Stimulated activated naive B cell treated with anti-CD40 and anti-IgM and Interleukin-4, amounts not matched to agents 10 μg/mL and 1 μg/mL and 100 μg/mL, for 72 hours (primary cell): Measurements from ENCODE around the gene S100A12.

Experiments
- ATAC-seq, 2 donors: fragments of 150-1000 bp; cut with Tn5 transposase; replicated peaks; 2 replicates each; pipeline ENCODE4 v1.10.0; 2021; ENCODE audit warnings: moderate library complexity in 1 of 2
- DNase-seq: peaks from one replicate; pipeline ENCODE4 v3.0.0; 2021
- H3K27ac Mint-ChIP-seq: one replicate; pipeline ENCODE4 v1.8.0; 2022; ENCODE audit warnings: mild to moderate bottlenecking, mixed read lengths
- H3K27me3 Mint-ChIP-seq, 2 donors: one replicate each; pipeline ENCODE4 v1.8.0; 2022; ENCODE audit warnings: mixed read lengths in 2 of 2
- H3K36me3 Mint-ChIP-seq, 2 donors: one replicate each; pipeline ENCODE4 v1.8.0; 2022; ENCODE audit warnings: mixed read lengths in 2 of 2, mild to moderate bottlenecking in 1 of 2
- H3K4me1 Mint-ChIP-seq, 2 donors: one replicate each; pipeline ENCODE4 v1.8.0; 2022; ENCODE audit warnings: mixed read lengths in 2 of 2, mild to moderate bottlenecking in 1 of 2
- H3K4me3 Mint-ChIP-seq, 2 donors: one replicate each; pipeline ENCODE4 v1.8.0; 2022; ENCODE audit warnings: mild to moderate bottlenecking in 2 of 2, mixed read lengths in 2 of 2, moderate library complexity in 1 of 2
- H3K9me3 Mint-ChIP-seq, 2 donors: one replicate each; pipeline ENCODE4 v1.8.0; 2022; ENCODE audit warnings: mixed read lengths in 2 of 2, mild to moderate bottlenecking in 1 of 2

Gene S100A12

DNA sequence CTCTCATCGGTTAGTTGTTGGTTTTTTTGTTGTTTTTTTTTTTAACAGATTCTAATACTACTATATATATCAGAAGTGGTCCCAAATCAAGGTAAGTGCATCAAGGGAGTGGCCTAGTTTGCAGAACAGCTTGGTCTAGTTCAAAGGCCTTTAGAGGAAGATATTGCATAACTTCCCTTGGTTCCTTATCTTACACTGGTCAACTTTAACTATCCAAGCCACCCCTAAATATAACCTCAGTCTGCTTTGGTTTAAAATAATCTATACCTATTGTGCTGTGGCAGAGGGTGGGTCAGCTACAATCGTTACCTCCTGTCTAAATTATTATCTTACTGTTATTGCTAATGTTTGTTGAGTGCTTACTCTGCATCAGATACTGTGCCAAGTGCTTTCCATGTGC lies 6.9 kb downstream of the S100A12 start:
- no peak for DNase-seq
- no peak overlapping the region for H3K27ac Mint-ChIP-seq
- H3K36me3 Mint-ChIP-seq = no peaks in the 10 kb centered on the region
- no peak overlapping the region for H3K4me3 Mint-ChIP-seq
- ATAC-seq = no peak
- H3K4me1 Mint-ChIP-seq = no peaks in the 10 kb centered on the region
- H3K9me3 Mint-ChIP-seq = no peaks in the 10 kb centered on the region
- peaks cover 36 to 40% of the 10 kb centered on the region in 2 donors for H3K27me3 Mint-ChIP-seq

GRCh38 chr1:153367090-153367489 lies 8.3 kb downstream of the S100A12 start:
- no peaks in the 10 kb centered on the region for H3K9me3 Mint-ChIP-seq
- H3K4me1 Mint-ChIP-seq = no peaks in the 10 kb centered on the region
- H3K27me3 Mint-ChIP-seq = peaks cover 36 to 49% of the 10 kb centered on the region in 2 donors
- H3K36me3 Mint-ChIP-seq = no peaks in the 10 kb centered on the region
- DNase-seq (no peak), ATAC-seq (no peak)
- H3K27ac Mint-ChIP-seq = no peak overlapping the region
- no peak overlapping the region for H3K4me3 Mint-ChIP-seq

GRCh38 chr1:153366261-153366660 lies 9.2 kb downstream of the S100A12 start:
- Mint-ChIP-seq H3K27me3 (peaks cover 37 to 42% of the 10 kb centered on the region in 2 donors), H3K9me3 (no peaks in the 10 kb centered on the region), H3K36me3 (no peaks in the 10 kb centered on the region), H3K4me1 (no peaks in the 10 kb centered on the region), H3K4me3 (no peak overlapping the region), H3K27ac (no peak overlapping the region)
- no peak for DNase-seq
- no peak for ATAC-seq

DNA sequence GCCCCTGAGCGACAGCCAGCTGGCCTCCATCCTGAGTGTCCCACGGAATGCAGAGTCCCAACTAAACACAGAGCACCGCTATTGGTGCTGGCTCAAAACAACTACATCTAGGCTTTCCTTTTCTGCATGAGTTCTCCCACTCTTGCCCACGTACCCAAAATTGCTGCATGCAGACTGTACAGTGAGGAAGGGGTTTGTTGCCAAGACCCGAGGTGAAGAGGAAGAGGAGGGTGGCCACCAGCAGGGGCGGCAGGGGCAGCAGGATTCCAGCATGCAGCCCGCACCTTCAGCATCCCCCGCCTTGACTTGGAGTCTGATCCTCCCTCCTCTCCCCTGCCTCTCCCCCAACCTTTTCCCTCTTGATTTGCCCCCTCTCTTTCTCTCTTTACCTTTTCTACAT lies 9.7 kb downstream of the S100A12 start:
- ATAC-seq = no peak
- Mint-ChIP-seq H3K4me3 (no peak overlapping the region), H3K36me3 (no peaks in the 10 kb centered on the region), H3K4me1 (no peaks in the 10 kb centered on the region), H3K9me3 (no peaks in the 10 kb centered on the region), H3K27me3 (peaks cover 42 to 45% of the 10 kb centered on the region in 2 donors), H3K27ac (no peak overlapping the region)
- DNase-seq = no peak

DNA sequence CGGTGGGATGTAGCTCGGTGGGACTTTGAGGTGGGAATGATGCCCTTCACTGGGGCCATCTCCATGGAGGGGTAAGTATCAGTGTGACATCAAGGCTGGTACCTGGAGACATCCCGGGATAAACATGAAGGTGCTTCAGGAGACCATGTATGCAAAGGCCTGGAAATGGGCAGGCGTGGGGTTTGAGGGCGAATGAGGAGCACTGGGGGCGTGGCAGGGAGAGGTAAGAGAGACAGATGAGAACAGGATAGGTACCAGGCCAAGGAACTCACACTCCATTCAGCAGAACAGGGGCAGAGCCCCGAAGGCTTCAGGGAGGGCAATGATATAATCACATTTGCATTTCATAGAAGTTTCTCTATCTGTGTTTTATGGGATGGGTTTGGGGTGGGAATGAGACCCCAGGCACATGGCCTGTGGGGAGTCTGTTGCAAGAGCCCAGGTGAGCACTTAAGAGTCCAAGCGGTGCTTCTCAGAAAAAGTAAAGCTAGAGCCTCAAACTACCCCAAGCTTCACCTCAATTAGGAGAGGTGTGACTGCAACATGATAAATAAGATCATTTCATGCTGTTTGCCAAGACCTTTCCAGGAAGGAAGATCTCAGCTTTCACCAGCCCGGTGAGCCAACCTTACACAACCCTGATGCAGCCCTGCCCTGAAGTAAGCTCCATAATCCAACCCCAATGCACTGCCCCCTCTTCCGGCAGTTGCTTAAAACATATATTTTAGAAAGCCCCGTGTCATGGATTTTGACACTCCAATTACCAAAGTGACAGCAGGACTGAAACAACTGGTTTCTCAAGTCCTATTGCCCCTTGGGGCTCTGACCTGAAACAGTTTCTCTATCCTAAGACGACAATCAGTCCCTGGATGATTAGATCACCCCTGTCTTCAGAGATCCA lies 10.4 kb downstream of the S100A12 start:
- peaks cover 38 to 41% of the 10 kb centered on the region in 2 donors for H3K27me3 Mint-ChIP-seq

DNA sequence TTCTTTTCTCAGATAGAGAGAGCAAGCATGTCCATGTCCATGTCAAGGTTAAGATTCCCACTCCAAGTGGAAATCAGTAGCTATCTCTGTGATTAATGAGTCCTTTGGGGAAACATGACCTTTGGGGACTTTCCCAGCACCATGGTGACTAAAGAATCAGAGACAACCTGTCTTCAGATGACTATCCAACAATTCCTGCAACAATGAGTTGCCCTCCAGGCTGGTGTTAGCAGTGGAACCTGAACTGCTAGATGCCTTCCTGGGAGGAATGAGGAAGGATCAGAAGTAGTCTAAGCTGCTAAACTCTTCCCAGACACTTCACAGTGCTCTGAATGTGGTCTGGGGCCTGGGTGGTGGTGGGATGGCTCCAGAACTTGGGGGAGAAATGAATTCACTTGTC lies 11.3 kb downstream of the S100A12 start:
- Mint-ChIP-seq H3K9me3 (no peaks in the 10 kb centered on the region), H3K27me3 (peaks cover 33 to 35% of the 10 kb centered on the region in 2 donors), H3K4me3 (no peak overlapping the region), H3K36me3 (no peaks in the 10 kb centered on the region), H3K27ac (no peak overlapping the region), H3K4me1 (no peaks in the 10 kb centered on the region)
- ATAC-seq (peak in 1 of 2 donors; percentile 41), DNase-seq (no peak)

More for the DNA sequence above, 10.4 kb downstream of the S100A12 start:
- no peaks in the 10 kb centered on the region for H3K4me1 Mint-ChIP-seq
- no peak for ATAC-seq
- H3K36me3 Mint-ChIP-seq = no peaks in the 10 kb centered on the region
- H3K4me3 Mint-ChIP-seq = no peak overlapping the region
- no peaks in the 10 kb centered on the region for H3K9me3 Mint-ChIP-seq
- no peak for DNase-seq
- H3K27ac Mint-ChIP-seq = no peak overlapping the region

DNA sequence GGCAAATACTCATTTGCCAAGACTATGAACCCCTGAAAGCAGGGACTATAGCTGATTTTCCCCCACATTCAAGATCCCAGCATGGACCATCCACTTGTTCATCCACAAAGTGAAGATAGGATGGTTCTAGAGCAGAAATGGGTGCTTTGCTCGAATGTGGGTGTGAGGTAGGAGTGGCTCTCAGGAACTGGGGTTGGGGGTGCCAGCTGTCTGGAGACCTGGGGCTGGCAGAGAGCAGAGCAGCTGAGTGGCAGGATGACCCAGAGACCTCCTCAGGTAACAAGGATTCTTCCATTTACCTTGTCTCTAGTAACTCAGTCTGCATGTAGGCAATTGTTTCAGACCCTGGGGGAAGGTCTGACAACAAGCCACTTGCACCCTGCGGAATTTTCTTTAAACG lies 11.8 kb downstream of the S100A12 start:
- ATAC-seq = no peak
- no peak overlapping the region for H3K4me3 Mint-ChIP-seq
- H3K4me1 Mint-ChIP-seq = no peaks in the 10 kb centered on the region
- peaks cover 33 to 36% of the 10 kb centered on the region in 2 donors for H3K27me3 Mint-ChIP-seq
- H3K27ac Mint-ChIP-seq = no peak overlapping the region
- no peaks in the 10 kb centered on the region for H3K9me3 Mint-ChIP-seq
- H3K36me3 Mint-ChIP-seq = no peaks in the 10 kb centered on the region
- DNase-seq = no peak

DNA sequence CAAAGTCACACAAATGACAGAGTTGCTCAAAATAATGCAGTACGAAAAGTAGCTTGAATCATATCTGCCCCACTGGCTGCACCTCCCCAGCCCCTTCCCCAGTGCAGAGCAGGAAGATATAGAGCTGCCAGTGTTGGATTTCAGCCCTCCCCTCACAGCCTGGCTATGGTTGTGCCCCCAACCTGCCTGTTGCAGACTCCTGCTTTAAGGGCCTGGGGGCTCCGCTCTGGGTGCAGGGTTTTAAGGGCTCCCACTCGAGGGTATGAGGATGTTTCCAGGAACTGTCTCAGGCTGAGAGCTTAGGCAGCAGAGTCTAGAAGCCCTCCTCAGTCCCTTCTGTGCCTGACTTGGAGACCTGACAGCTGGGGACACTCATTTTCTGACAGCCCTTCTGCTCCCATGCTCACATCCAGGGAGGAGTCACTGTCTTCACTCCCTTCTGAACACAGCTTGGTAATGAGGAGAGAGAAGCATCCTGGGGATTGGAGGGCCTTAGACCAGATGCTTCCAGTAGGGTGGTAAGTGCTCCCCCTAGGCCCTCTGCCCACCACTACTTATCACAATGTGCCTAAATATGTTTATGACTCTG lies 13.1 kb downstream of the S100A12 start:
- DNase-seq (no peak), ATAC-seq (no peak)
- peaks cover 42 to 44% of the 10 kb centered on the region in 2 donors for H3K27me3 Mint-ChIP-seq
- H3K4me1 Mint-ChIP-seq = peaks cover 10 to 11% of the 10 kb centered on the region in 2 donors
- H3K27ac Mint-ChIP-seq = no peak overlapping the region
- H3K9me3 Mint-ChIP-seq = no peaks in the 10 kb centered on the region
- no peaks in the 10 kb centered on the region for H3K36me3 Mint-ChIP-seq
- H3K4me3 Mint-ChIP-seq = no peak overlapping the region

DNA sequence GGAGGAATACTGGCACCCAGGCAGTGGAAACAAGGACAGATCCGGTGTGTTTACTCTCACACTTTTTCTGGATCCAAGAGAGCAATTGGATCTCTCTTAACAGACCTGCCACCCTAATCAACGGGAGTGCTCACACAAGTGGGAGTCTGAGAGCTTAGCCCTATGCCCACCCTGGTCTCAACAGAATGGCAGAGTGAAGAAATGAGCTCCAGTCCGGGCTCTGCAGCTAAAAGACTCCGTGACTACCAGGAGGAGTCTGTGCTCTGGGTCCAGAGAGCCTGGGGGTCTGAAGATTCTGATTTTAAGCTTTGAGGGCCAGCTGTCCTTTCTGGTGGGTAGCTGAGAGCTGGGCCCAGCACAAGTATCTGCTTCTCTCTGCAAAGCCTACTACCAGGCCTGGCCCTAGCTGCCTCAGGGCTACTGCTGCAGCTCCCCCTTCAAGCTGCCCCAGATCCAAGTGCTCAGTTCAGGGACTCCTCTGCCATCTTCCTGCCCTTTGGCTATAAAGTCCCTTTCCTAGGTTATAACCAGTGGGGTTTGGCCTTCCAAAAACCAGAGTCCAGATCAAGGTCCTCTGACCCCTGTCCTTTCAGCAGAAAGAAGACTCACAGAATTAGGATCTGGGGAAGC lies 13.8 kb downstream of the S100A12 start:
- Mint-ChIP-seq H3K27me3 (peaks cover 42 to 49% of the 10 kb centered on the region in 2 donors), H3K36me3 (no peaks in the 10 kb centered on the region), H3K27ac (no peak overlapping the region), H3K4me3 (no peak overlapping the region), H3K9me3 (no peaks in the 10 kb centered on the region), H3K4me1 (peaks cover 13 to 17% of the 10 kb centered on the region in 2 donors)
- DNase-seq (no peak), ATAC-seq (no peak)

- H3K27me3 Mint-ChIP-seq = peaks cover 42 to 49% of the 10 kb centered on the region in 2 donors
- peaks cover 15 to 19% of the 10 kb centered on the region in 2 donors for H3K4me1 Mint-ChIP-seq
- no peaks in the 10 kb centered on the region for H3K36me3 Mint-ChIP-seq
- H3K27ac Mint-ChIP-seq = no peak overlapping the region
- H3K9me3 Mint-ChIP-seq = no peaks in the 10 kb centered on the region
- ATAC-seq (no peak), DNase-seq (no peak)
- no peak overlapping the region for H3K4me3 Mint-ChIP-seq
Measured at GRCh38 chr1:153360592-153361479, 14.6 kb downstream of the S100A12 start.

GRCh38 chr1:153360190-153360589 lies 15.2 kb downstream of the S100A12 start:
- no peak overlapping the region for H3K27ac Mint-ChIP-seq
- ATAC-seq = no peak
- H3K36me3 Mint-ChIP-seq = no peaks in the 10 kb centered on the region
- H3K27me3 Mint-ChIP-seq = peaks cover 40 to 50% of the 10 kb centered on the region in 2 donors
- DNase-seq = no peak
- H3K4me3 Mint-ChIP-seq = no peak overlapping the region
- peaks cover 15 to 19% of the 10 kb centered on the region in 2 donors for H3K4me1 Mint-ChIP-seq
- no peaks in the 10 kb centered on the region for H3K9me3 Mint-ChIP-seq

- Mint-ChIP-seq H3K4me1 (peaks cover 15 to 19% of the 10 kb centered on the region in 2 donors), H3K4me3 (no peak overlapping the region), H3K36me3 (no peaks in the 10 kb centered on the region), H3K27ac (no peak overlapping the region), H3K27me3 (peaks cover 38 to 52% of the 10 kb centered on the region in 2 donors), H3K9me3 (no peaks in the 10 kb centered on the region)
- ATAC-seq (no peak), DNase-seq (no peak)
Measured at GRCh38 chr1:153359241-153359640, 16.2 kb downstream of the S100A12 start.

DNA sequence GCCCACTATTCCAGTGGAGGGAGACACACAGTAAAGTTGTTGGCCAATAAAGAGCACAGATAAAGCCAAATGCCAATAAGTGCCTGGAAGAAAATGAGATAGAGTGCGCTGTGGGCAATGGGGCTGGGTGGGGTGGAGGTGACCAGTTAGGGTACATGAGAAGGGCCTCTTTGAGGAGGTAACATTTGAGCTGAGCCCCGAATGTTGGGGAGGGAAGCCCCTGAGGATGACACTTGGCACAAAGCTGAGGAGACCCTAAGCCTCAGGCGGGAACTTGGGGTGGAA lies 16.8 kb downstream of the S100A12 start:
- Mint-ChIP-seq H3K9me3 (no peaks in the 10 kb centered on the region), H3K4me1 (peaks cover 15 to 19% of the 10 kb centered on the region in 2 donors), H3K27ac (no peak overlapping the region), H3K36me3 (no peaks in the 10 kb centered on the region), H3K27me3 (peaks cover 39 to 54% of the 10 kb centered on the region in 2 donors), H3K4me3 (no peak overlapping the region)
- ATAC-seq = no peak
- DNase-seq = no peak
